SK-N-SH (cell line): ENCODE measurements around the gene TRIM23.

Experiments
- CTCF ChIP-seq: fragments of 200-600 bp; sonication (generic); IDR thresholded peaks from 2 replicates; pipeline ENCODE4 v1.6.1; 2017; ENCODE audit warnings: antibody characterized with exemption, mild to moderate bottlenecking, moderate library complexity
- EZH2phosphoT487 ChIP-seq: fragments of 200-600 bp; sonication (generic); IDR thresholded peaks from 2 replicates; pipeline ENCODE4 v1.6.1; 2017; ENCODE audit warnings: low read depth, mixed run types, mild to moderate bottlenecking, antibody characterized with exemption, moderate library complexity, borderline replicate concordance
- FOXM1 ChIP-seq: IDR thresholded peaks from 2 replicates; pipeline ENCODE4 v1.4.0; 2012; ENCODE audit warnings: low read depth, mild to moderate bottlenecking
- POLR2AphosphoS5 ChIP-seq: IDR thresholded peaks from 2 replicates; pipeline ENCODE4 v1.6.1; 2012; ENCODE audit warnings: low read depth, low read length
- REST ChIP-seq: IDR thresholded peaks from 2 replicates; pipeline ENCODE4 v1.6.1; 2012; ENCODE audit warnings: mild to moderate bottlenecking, low read depth, low read length, moderate library complexity
- SMC3 ChIP-seq: IDR thresholded peaks from 2 replicates; pipeline ENCODE4 v1.6.1; 2012; ENCODE audit warnings: low read depth, low read length, improper control_type of control experiment

GRCh38 chr5:65562731-65563701 lies 61.1 kb downstream of the TRIM23 start, which contains the start of the genes CENPK and PPWD1:
- TF ChIP-seq CTCF, result no peak
- no peak for TF ChIP-seq FOXM1
- no peak for TF ChIP-seq SMC3
- peak; percentile 86 for TF ChIP-seq POLR2AphosphoS5
- no peak for TF ChIP-seq EZH2phosphoT487
- peak; percentile 11; the same call in 1 of the 2 replicates for TF ChIP-seq REST
